Prostate gland (tissue), 2 donors: ENCODE measurements around the gene PDPN.

Source experiments
- POLR2A ChIP-seq: fragments of 450-650 bp; IDR thresholded peaks from one replicate; pipeline ENCODE4 v1.6.1; 2016; ENCODE audit warnings: antibody characterized with exemption, mild to moderate bottlenecking
- TF ChIP-seq, protein P1 (sequence below), 4 experiments: fragments of 200-600 bp in 2 of 4; fragments of 450-650 bp in 2 of 4; sonication (generic) in 2 of 4; IDR thresholded peaks; 1 replicate in 3 of 4; 2 replicates in 1 of 4; pipeline ENCODE4 v1.5.1; 2016 to 2019; ENCODE audit warnings: antibody characterized with exemption in 4 of 4, mild to moderate bottlenecking in 2 of 4, moderate library complexity in 2 of 4

DNA sequence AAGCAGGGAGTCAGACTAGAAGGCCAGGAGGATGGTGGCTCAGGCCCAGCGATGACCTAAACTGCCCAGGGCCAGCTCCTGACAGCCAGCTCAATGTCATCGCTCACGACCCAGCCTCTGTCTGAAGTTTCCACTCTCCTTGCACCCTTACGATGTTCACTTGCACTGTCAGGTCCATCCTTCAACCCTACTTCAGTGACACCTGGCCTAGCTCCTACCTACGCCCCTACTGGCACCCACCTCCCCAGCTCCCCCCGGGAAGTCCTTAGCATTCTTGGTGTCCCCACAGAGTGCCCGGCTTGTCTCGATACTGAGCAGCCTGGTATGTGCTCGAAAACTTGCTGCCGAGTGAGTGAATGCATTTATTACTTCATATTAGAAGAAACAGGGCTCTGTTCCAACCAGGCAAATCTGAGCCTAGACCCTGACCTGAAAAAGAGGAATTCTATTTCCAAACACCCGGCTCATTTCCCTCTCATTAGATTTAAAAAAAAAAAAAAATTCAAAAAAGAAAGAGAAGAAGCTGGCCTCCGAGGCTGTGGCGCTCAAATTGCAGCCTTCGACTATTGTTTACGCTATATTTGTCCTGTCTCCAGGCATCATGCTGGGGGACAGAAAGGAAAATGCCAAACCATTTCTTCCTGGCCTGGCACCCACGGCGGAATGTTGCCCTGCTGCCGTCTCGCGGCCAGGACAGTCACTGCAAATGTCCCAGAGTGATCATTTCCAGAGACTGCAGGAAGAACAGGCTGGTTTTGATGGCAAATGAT, 40.0 kb upstream of the PDPN start:
- TF ChIP-seq, protein P1, sequence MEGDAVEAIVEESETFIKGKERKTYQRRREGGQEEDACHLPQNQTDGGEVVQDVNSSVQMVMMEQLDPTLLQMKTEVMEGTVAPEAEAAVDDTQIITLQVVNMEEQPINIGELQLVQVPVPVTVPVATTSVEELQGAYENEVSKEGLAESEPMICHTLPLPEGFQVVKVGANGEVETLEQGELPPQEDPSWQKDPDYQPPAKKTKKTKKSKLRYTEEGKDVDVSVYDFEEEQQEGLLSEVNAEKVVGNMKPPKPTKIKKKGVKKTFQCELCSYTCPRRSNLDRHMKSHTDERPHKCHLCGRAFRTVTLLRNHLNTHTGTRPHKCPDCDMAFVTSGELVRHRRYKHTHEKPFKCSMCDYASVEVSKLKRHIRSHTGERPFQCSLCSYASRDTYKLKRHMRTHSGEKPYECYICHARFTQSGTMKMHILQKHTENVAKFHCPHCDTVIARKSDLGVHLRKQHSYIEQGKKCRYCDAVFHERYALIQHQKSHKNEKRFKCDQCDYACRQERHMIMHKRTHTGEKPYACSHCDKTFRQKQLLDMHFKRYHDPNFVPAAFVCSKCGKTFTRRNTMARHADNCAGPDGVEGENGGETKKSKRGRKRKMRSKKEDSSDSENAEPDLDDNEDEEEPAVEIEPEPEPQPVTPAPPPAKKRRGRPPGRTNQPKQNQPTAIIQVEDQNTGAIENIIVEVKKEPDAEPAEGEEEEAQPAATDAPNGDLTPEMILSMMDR (IDR thresholded peaks at IDR 0.05), result peak in 3 of 4 experiments; percentile 23 to 56 (median 45)
- TF ChIP-seq POLR2A, result no peak
